WTC11 (cell line): ENCODE measurements around the gene SEMA3F. TPM values are rescaled to one million over a fixed set of nuclear protein-coding genes. Genes with fewer than 3 reads are reported as not detected.

Experiments used
- ATAC-seq: fragments of 200-7000 bp; cut with Tn5 transposase; 2 replicates; pipeline ENCODE4 v1.10.0; 2021; ENCODE audit warnings: mild to moderate bottlenecking, moderate library complexity
- CTCF ChIA-PET: fragments of 300-600 bp; sonication (Branson Sonifier 250); formaldehyde crosslinking; loops from one replicate; lab custom pipeline; 2021; ENCODE audit warnings: antibody characterized with exemption; lab: Charles Lee
- POLR2A ChIA-PET: fragments of 350-600 bp; sonication (Branson Sonifier 250); formaldehyde crosslinking; loops from one replicate; lab custom pipeline; 2021; ENCODE audit warnings: antibody characterized with exemption; lab: Charles Lee
- DNase-seq: peaks from one replicate; pipeline ENCODE4 v3.0.0; 2021; ENCODE audit warnings: low spot score
- H3K27ac Mint-ChIP-seq: 2 replicates; pipeline ENCODE4 v1.8.0; 2021; ENCODE audit warnings: mixed read lengths
- H3K27me3 Mint-ChIP-seq: 2 replicates; pipeline ENCODE4 v1.8.0; 2021; ENCODE audit warnings: low read depth, mild to moderate bottlenecking, moderate library complexity, mixed read lengths
- H3K36me3 Mint-ChIP-seq: 2 replicates; pipeline ENCODE4 v1.8.0; 2021; ENCODE audit warnings: mixed read lengths
- H3K4me1 Mint-ChIP-seq: 2 replicates; pipeline ENCODE4 v1.8.0; 2022; ENCODE audit warnings: mixed read lengths
- H3K4me3 Mint-ChIP-seq: 2 replicates; pipeline ENCODE4 v1.8.0; 2021; ENCODE audit warnings: mild to moderate bottlenecking, moderate library complexity, mixed read lengths
- H3K9me3 Mint-ChIP-seq: 2 replicates; pipeline ENCODE4 v1.8.0; 2021; ENCODE audit warnings: mixed read lengths
- CBFB ChIP-seq: sonication (generic); formaldehyde crosslinking; IDR thresholded peaks from 2 replicates; pipeline ENCODE4 v1.8.1; 2022; ENCODE audit warnings: mild to moderate bottlenecking, low read depth, missing genetic modification reagents
- CREM ChIP-seq: sonication (generic); formaldehyde crosslinking; IDR thresholded peaks from 2 replicates; pipeline ENCODE4 v1.8.1; 2022; ENCODE audit warnings: mild to moderate bottlenecking, missing genetic modification reagents, moderate library complexity
- CTCF ChIP-seq: fragments of 200-600 bp; IDR thresholded peaks from 2 replicates; pipeline ENCODE4 v1.8.0; 2022; ENCODE audit warnings: antibody characterized with exemption
- E2F4 ChIP-seq: sonication (generic); formaldehyde crosslinking; IDR thresholded peaks from 2 replicates; pipeline ENCODE4 v1.8.1; 2022; ENCODE audit warnings: low read depth, mild to moderate bottlenecking, moderate library complexity, missing genetic modification reagents, borderline replicate concordance
- ERG ChIP-seq: fragments of 250-450 bp; sonication (Bioruptor Pico); IDR thresholded peaks from 2 replicates; pipeline ENCODE4 v1.8.0; 2021; ENCODE audit warnings: mild to moderate bottlenecking
- GABPB1 ChIP-seq: sonication (generic); formaldehyde crosslinking; IDR thresholded peaks from 2 replicates; pipeline ENCODE4 v1.8.1; 2023; ENCODE audit warnings: mild to moderate bottlenecking, missing genetic modification reagents
- HMGA2 ChIP-seq: fragments of 250-450 bp; sonication (Bioruptor Pico); IDR thresholded peaks from 2 replicates; pipeline ENCODE4 v1.4.0; 2021; ENCODE audit warnings: mild to moderate bottlenecking, moderate library complexity
- HMGXB4 ChIP-seq: sonication (generic); formaldehyde crosslinking; IDR thresholded peaks from 2 replicates; pipeline ENCODE4 v1.8.1; 2023; ENCODE audit warnings: mild to moderate bottlenecking, moderate library complexity, missing genetic modification reagents
- NFE2L1 ChIP-seq: sonication (generic); formaldehyde crosslinking; IDR thresholded peaks from 2 replicates; pipeline ENCODE4 v1.8.1; 2023; ENCODE audit warnings: missing genetic modification reagents
- RELA ChIP-seq: sonication (generic); formaldehyde crosslinking; IDR thresholded peaks from 2 replicates; pipeline ENCODE4 v1.8.1; 2022; ENCODE audit warnings: missing genetic modification reagents, mild to moderate bottlenecking, borderline replicate concordance
- SMAD3 ChIP-seq: sonication (generic); formaldehyde crosslinking; IDR thresholded peaks from 2 replicates; pipeline ENCODE4 v1.8.0; 2022; ENCODE audit warnings: missing genetic modification reagents, mild to moderate bottlenecking, borderline replicate concordance
- SMAD4 ChIP-seq: sonication (generic); formaldehyde crosslinking; IDR thresholded peaks from 2 replicates; pipeline ENCODE4 v1.8.0; 2022; ENCODE audit warnings: mild to moderate bottlenecking, missing genetic modification reagents
- TCF7 ChIP-seq: sonication (generic); formaldehyde crosslinking; IDR thresholded peaks from 2 replicates; pipeline ENCODE4 v1.8.0; 2022; ENCODE audit warnings: mild to moderate bottlenecking, low read depth, missing genetic modification reagents, moderate library complexity
- TEAD4 ChIP-seq: sonication (generic); formaldehyde crosslinking; IDR thresholded peaks from 2 replicates; pipeline ENCODE4 v1.8.0; 2022; ENCODE audit warnings: mild to moderate bottlenecking, missing genetic modification reagents
- ZNF121 ChIP-seq: sonication (generic); formaldehyde crosslinking; IDR thresholded peaks from 2 replicates; pipeline ENCODE4 v1.8.0; 2023; ENCODE audit warnings: missing genetic modification reagents
- ZNF219 ChIP-seq: sonication (generic); formaldehyde crosslinking; IDR thresholded peaks from 2 replicates; pipeline ENCODE4 v1.8.0; 2023; ENCODE audit warnings: missing genetic modification reagents, mild to moderate bottlenecking, borderline replicate concordance
- ZNF317 ChIP-seq: sonication (generic); formaldehyde crosslinking; IDR thresholded peaks from 2 replicates; pipeline ENCODE4 v1.8.1; 2023; ENCODE audit warnings: low read depth, mild to moderate bottlenecking, moderate library complexity, missing genetic modification reagents, borderline replicate concordance
- ZNF416 ChIP-seq: fragments of 250-450 bp; sonication (Bioruptor Pico); IDR thresholded peaks from 2 replicates; pipeline ENCODE4 v1.9.0; 2021; ENCODE audit warnings: mild to moderate bottlenecking, inconsistent platforms
- total RNA-seq: library from RNA; stranded (reverse); gene quantifications from 3 replicates; pipeline ENCODE4 v1.2.3, GENCODE V29; 2021

The SEMA3F gene
- total RNA-seq, 1 experiment from 2014 or later: 49.0 TPM

GRCh38 chr3:50195501-50196252 is 40.6 kb downstream of the SEMA3F start:
- DNase-seq: no peak
- H3K9me3 Mint-ChIP-seq: no peaks in the 10 kb centered on the region
- no peaks in the 10 kb centered on the region for H3K36me3 Mint-ChIP-seq
- H3K27ac Mint-ChIP-seq: 0 out of 2 replicates have a peak overlapping the region, but pooled peaks have one; percentile 45
- peaks cover 6% of the 10 kb centered on the region for H3K4me1 Mint-ChIP-seq
- ChIA-PET POLR2A (interaction anchor here (0.8 to 2.4 kb wide), 5 partner anchors 10 to 76 kb away, joined by 3 to 11 read pairs (median 7); partner anchors contain the start of gene SLC38A3), CTCF (interaction anchor here (0.6 to 7.2 kb wide), 29 partner anchors 9 to 151 kb away, joined by 3 to 604 read pairs (median 10); partner anchors contain the start of genes GNAI2, HYAL3, LSMEM2 and NAA80)
- peaks cover 9% of the 10 kb centered on the region for H3K27me3 Mint-ChIP-seq
- H3K4me3 Mint-ChIP-seq: no peak overlapping the region
- ATAC-seq: no peak
- TF ChIP-seq ZNF121 (CRISPR knock-in tag) (no peak), NFE2L1 (CRISPR knock-in tag) (peak; percentile 10; the same call in 1 of the 2 replicates), HMGA2 (CRISPR knock-in tag) (no peak), GABPB1 (peak; percentile 66)
- TF ChIP-seq, all 79 proteins: peak for 2

GRCh38 chr3:50196253-50196801 is 41.2 kb downstream of the SEMA3F start:
- H3K4me1 Mint-ChIP-seq: peaks cover 6% of the 10 kb centered on the region
- no peaks in the 10 kb centered on the region for H3K9me3 Mint-ChIP-seq
- ATAC-seq: no peak
- no peak for TF ChIP-seq ZNF219 (CRISPR knock-in tag)
- no peak for TF ChIP-seq ZNF416 (CRISPR knock-in tag)
- no peak for TF ChIP-seq HMGA2 (CRISPR knock-in tag)
- no peak for TF ChIP-seq CREM (CRISPR knock-in tag)
- TF ChIP-seq RELA (CRISPR knock-in tag): no peak
- TF ChIP-seq SMAD3 (CRISPR knock-in tag): no peak
- TF ChIP-seq SMAD4 (CRISPR knock-in tag): no peak
- ChIA-PET POLR2A (interaction anchor here (0.5 to 2.4 kb wide), 3 partner anchors 10 to 125 kb away, joined by 3 to 11 read pairs (median 4); partner anchors contain the start of gene SLC38A3), CTCF (interaction anchor here (1.3 to 7.2 kb wide), 10 partner anchors 8 to 76 kb away, joined by 5 to 604 read pairs (median 54); partner anchors contain the start of genes GNAI2, SEMA3B and SLC38A3)
- no peak for DNase-seq
- peaks cover 9% of the 10 kb centered on the region for H3K27me3 Mint-ChIP-seq
- H3K27ac Mint-ChIP-seq: no peak overlapping the region
- H3K36me3 Mint-ChIP-seq: no peaks in the 10 kb centered on the region
- H3K4me3 Mint-ChIP-seq: no peak overlapping the region

- H3K9me3 Mint-ChIP-seq: no peaks in the 10 kb centered on the region
- DNase-seq (no peak), ATAC-seq (no peak)
- ChIA-PET POLR2A (interaction anchor here (1.6 kb wide), 1 partner anchor 20 kb away, joined by 4 read pairs; no protein-coding TSS in a partner anchor), CTCF (interaction anchor here (0.9 to 6.1 kb wide), 9 partner anchors 8 to 101 kb away, joined by 3 to 133 read pairs (median 10); partner anchors contain the start of genes GNAT1 and HYAL1)
- peaks cover 27% of the 10 kb centered on the region for H3K27me3 Mint-ChIP-seq
- TF ChIP-seq GABPB1 (peak; percentile 25; the same call in 1 of the 2 replicates), ERG (no peak)
- H3K4me1 Mint-ChIP-seq: no peaks in the 10 kb centered on the region; the same call in 1 of the 2 replicates
- no peak overlapping the region for H3K4me3 Mint-ChIP-seq
- no peak overlapping the region for H3K27ac Mint-ChIP-seq
- H3K36me3 Mint-ChIP-seq: no peaks in the 10 kb centered on the region
These were observed 46.6 kb downstream of the SEMA3F start for GRCh38 chr3:50201573-50202315.

- no peaks in the 10 kb centered on the region for H3K9me3 Mint-ChIP-seq
- no peak for DNase-seq
- ChIA-PET CTCF (interaction anchor here (0.9 to 6.1 kb wide), 10 partner anchors 8 to 101 kb away, joined by 3 to 133 read pairs (median 8); partner anchors contain the start of genes GNAT1 and HYAL1), POLR2A (interaction anchor here (1.6 kb wide), 1 partner anchor 19 kb away, joined by 4 read pairs; no protein-coding TSS in a partner anchor)
- no peaks in the 10 kb centered on the region for H3K36me3 Mint-ChIP-seq
- H3K4me3 Mint-ChIP-seq: no peak overlapping the region
- no peak overlapping the region for H3K27ac Mint-ChIP-seq
- H3K4me1 Mint-ChIP-seq: no peaks in the 10 kb centered on the region; the same call in 1 of the 2 replicates
- ATAC-seq: no peak
- H3K27me3 Mint-ChIP-seq: peaks cover 35% of the 10 kb centered on the region
- no peak for TF ChIP-seq ZNF317 (CRISPR knock-in tag)
- no peak for TF ChIP-seq E2F4 (CRISPR knock-in tag)
- no peak for TF ChIP-seq CBFB
- TF ChIP-seq HMGXB4 (CRISPR knock-in tag): no peak
- TF ChIP-seq TEAD4: no peak
- TF ChIP-seq TCF7 (CRISPR knock-in tag): no peak
- no peak for TF ChIP-seq CTCF
- TF ChIP-seq ZNF219 (CRISPR knock-in tag): no peak
These were observed 47.4 kb downstream of the SEMA3F start for GRCh38 chr3:50202353-50203112.
